Caco-2 (cell line): ENCODE data around the gene RETNLB. TPM values are rescaled to one million over a fixed set of nuclear protein-coding genes. Genes with fewer than 3 reads are reported as not detected.

Experiments
- BruUV-seq: library from RNA; stranded (reverse); fragments of 400-500 nt; replicated peaks from 2 replicates; lab custom pipeline; 2021; lab: Mats Ljungman, UMichigan
- CTCF ChIA-PET: fragments of 300-600 bp; sonication (Branson Sonifier 250); formaldehyde crosslinking; loops from one replicate; lab custom pipeline; 2022; ENCODE audit warnings: antibody characterized with exemption; lab: Charles Lee
- POLR2A ChIA-PET: fragments of 300-600 bp; sonication (Branson Sonifier 250); formaldehyde crosslinking; loops from one replicate; lab custom pipeline; 2022; ENCODE audit warnings: antibody characterized with exemption; lab: Charles Lee
- DNase-seq, 2 experiments: peaks; one replicate each; pipeline versions ENCODE4 v3.0.0 to v3.0.0-alpha.2; 2020 to 2022
- H3K27me3 ChIP-seq: replicated peaks from 2 replicates; pipeline ENCODE4 v1.6.0; 2011; ENCODE audit warnings: low read length; ENCODE audit not compliant: control insufficient read depth, insufficient read depth
- H3K36me3 ChIP-seq: 2 replicates; pipeline ENCODE4 v1.5.1; 2011; ENCODE audit warnings: low read length; ENCODE audit not compliant: control insufficient read depth, insufficient read depth
- H3K4me1 ChIP-seq: fragments of 250-450 bp; sonication (Bioruptor Pico); 2 replicates; pipeline ENCODE4 v1.5.1; 2020; ENCODE audit warnings: mild to moderate bottlenecking
- H3K4me3 ChIP-seq: 2 replicates; pipeline ENCODE4 v1.5.1; 2011; ENCODE audit warnings: low read depth, mild to moderate bottlenecking, control low read depth, low read length
- H3K9me3 ChIP-seq: fragments of 250-450 bp; sonication (Bioruptor Pico); 2 replicates; pipeline ENCODE4 v1.5.1; 2020; ENCODE audit warnings: mild to moderate bottlenecking, moderate library complexity
- H3K27ac Mint-ChIP-seq: one replicate; pipeline ENCODE4 v1.8.0; 2022; ENCODE audit warnings: mixed read lengths; ENCODE audit not compliant: unreplicated experiment
- H3K27me3 Mint-ChIP-seq: one replicate; pipeline ENCODE4 v1.8.0; 2022; ENCODE audit warnings: mixed read lengths; ENCODE audit not compliant: insufficient read depth, unreplicated experiment
- H3K36me3 Mint-ChIP-seq: one replicate; pipeline ENCODE4 v1.8.0; 2022; ENCODE audit warnings: mild to moderate bottlenecking, mixed read lengths; ENCODE audit not compliant: insufficient read depth, unreplicated experiment
- H3K4me1 Mint-ChIP-seq: one replicate; pipeline ENCODE4 v1.8.0; 2022; ENCODE audit warnings: low read depth, mixed read lengths; ENCODE audit not compliant: unreplicated experiment
- H3K4me3 Mint-ChIP-seq: one replicate; pipeline ENCODE4 v1.8.0; 2022; ENCODE audit warnings: mild to moderate bottlenecking, moderate library complexity, mixed read lengths; ENCODE audit not compliant: unreplicated experiment
- H3K9me3 Mint-ChIP-seq: one replicate; pipeline ENCODE4 v1.8.0; 2022; ENCODE audit warnings: mixed read lengths; ENCODE audit not compliant: unreplicated experiment
- intact Hi-C: fragments of 100-400 bp; cut with micrococcal nuclease; formaldehyde crosslinking; loops from one replicate; pipeline ENCODE4 v1.10.0; 2022; ENCODE audit not compliant: unreplicated experiment
- total RNA-seq: library from RNA; stranded (reverse); gene quantifications from 2 replicates; pipeline ENCODE4 v1.2.3, GENCODE V29; 2022
- TF ChIP-seq, protein P1 (sequence below), 2 experiments: fragments of 200-600 bp in 1 of 2; IDR thresholded peaks; 1 replicate in 1 of 2; 2 replicates in 1 of 2; pipeline versions ENCODE4 v1.5.1 to v1.8.0; 2011 to 2022; ENCODE audit warnings: antibody characterized with exemption in 1 of 2, control low read depth in 1 of 2, inconsistent platforms in 1 of 2, low read depth in 1 of 2, low read length in 1 of 2, mild to moderate bottlenecking in 1 of 2, moderate library complexity in 1 of 2; ENCODE audit not compliant: insufficient read depth in 1 of 2, severe bottlenecking in 1 of 2, unreplicated experiment in 1 of 2

RETNLB gene
- total RNA-seq, 1 experiment from 2014 or later: not detected

DNA sequence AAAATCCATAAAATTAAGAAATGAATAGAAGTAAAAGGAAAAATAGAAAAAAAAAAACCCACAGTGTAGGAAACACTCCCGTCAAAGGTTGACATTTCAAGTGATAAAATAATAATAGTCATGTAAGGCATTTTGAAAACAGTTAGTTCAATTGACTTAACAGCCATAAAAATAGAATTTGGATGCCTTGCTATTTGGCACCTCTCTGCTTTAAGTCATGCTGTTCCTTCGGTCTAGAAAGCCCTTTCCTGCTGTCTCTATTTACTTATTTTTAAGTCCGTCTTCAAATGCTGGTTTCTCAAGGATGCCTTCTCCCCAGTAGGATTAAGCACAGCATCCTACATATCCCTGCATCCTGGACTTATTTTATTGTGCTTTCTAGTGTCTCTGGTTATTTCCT is 22.3 kb upstream of the RETNLB start:
- H3K4me1 ChIP-seq: no peaks in the 10 kb centered on the region
- TF ChIP-seq, protein P1, sequence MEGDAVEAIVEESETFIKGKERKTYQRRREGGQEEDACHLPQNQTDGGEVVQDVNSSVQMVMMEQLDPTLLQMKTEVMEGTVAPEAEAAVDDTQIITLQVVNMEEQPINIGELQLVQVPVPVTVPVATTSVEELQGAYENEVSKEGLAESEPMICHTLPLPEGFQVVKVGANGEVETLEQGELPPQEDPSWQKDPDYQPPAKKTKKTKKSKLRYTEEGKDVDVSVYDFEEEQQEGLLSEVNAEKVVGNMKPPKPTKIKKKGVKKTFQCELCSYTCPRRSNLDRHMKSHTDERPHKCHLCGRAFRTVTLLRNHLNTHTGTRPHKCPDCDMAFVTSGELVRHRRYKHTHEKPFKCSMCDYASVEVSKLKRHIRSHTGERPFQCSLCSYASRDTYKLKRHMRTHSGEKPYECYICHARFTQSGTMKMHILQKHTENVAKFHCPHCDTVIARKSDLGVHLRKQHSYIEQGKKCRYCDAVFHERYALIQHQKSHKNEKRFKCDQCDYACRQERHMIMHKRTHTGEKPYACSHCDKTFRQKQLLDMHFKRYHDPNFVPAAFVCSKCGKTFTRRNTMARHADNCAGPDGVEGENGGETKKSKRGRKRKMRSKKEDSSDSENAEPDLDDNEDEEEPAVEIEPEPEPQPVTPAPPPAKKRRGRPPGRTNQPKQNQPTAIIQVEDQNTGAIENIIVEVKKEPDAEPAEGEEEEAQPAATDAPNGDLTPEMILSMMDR (IDR thresholded peaks at IDR 0.05; ENCODE audit: insufficient read depth in 1 of 2, low read depth in 1 of 2, low read length in 1 of 2, severe bottlenecking in 1 of 2, unreplicated experiment in 1 of 2): no peak

DNA sequence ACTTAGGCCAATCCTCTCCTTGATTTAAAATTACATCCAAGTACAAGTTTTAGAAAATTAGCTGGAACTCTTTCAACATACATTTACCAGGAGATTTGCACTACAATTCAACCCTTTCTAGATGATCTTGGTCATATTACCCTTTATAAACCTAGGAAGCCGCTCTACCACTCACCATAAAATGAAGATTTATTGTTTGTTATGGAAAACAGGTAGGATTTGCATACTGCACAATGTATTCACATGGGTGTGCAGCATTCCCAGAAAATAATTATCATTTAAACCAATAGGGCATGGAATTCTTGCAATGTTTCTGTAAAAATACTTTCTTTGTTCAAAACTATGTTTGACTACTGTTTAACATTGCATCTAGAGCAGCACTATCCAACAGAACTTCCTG is 18.4 kb upstream of the RETNLB start:
- DNase-seq: no peak
- no peaks in the 10 kb centered on the region for H3K4me1 ChIP-seq
- H3K4me3 ChIP-seq: no peak overlapping the region
- no peaks in the 10 kb centered on the region for H3K27me3 ChIP-seq
- no peaks in the 10 kb centered on the region for H3K36me3 ChIP-seq
- ChIA-PET POLR2A (no interaction called here), CTCF (no interaction called here)
- no peaks in the 10 kb centered on the region for H3K9me3 ChIP-seq
- peaks cover 3% of the 10 kb centered on the region for H3K27me3 Mint-ChIP-seq
- no peak overlapping the region for H3K27ac Mint-ChIP-seq
- H3K9me3 Mint-ChIP-seq: no peaks in the 10 kb centered on the region
- no peaks in the 10 kb centered on the region for H3K4me1 Mint-ChIP-seq
- no peaks in the 10 kb centered on the region for H3K36me3 Mint-ChIP-seq
- H3K4me3 Mint-ChIP-seq: no peak overlapping the region
- TF ChIP-seq, protein P1 (IDR thresholded peaks at IDR 0.05; ENCODE audit: insufficient read depth in 1 of 2, low read depth in 1 of 2, low read length in 1 of 2, severe bottlenecking in 1 of 2, unreplicated experiment in 1 of 2): no peak
- intact Hi-C loops: no loop called here
- no TSS peak for BruUV-seq

More for the DNA sequence above, 22.3 kb upstream of the RETNLB start:
- Mint-ChIP-seq H3K9me3 (no peaks in the 10 kb centered on the region), H3K36me3 (no peaks in the 10 kb centered on the region), H3K27me3 (no peaks in the 10 kb centered on the region), H3K27ac (no peak overlapping the region), H3K4me3 (no peak overlapping the region), H3K4me1 (no peaks in the 10 kb centered on the region)
- Histone ChIP-seq H3K9me3 (no peaks in the 10 kb centered on the region), H3K36me3 (no peaks in the 10 kb centered on the region), H3K4me3 (no peak overlapping the region), H3K27me3 (no peaks in the 10 kb centered on the region)
- no peak for DNase-seq
- BruUV-seq: no TSS peak
- CTCF ChIA-PET: no interaction called here
- POLR2A ChIA-PET: no interaction called here
- intact Hi-C loops: no loop called here

DNA sequence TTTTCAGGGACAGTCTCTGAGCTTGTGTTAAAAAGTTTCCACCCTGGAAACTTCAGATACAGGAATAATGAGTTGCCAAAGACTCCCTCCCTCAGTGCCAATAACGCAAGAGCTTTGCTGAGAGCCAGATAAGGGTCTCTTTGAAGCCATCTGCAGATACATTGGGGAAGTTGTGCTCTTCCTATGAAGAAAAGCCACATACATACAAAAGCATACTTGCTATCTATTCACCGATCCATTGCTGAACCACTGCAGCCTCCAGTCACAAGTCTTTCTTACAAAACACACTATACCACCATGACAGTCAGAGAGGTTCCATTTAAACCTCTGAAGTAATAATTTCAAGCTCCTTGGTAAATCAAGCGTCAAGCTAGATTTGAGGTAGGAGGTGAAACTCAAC is 10.0 kb upstream of the RETNLB start:
- H3K4me3 ChIP-seq: no peak overlapping the region
- POLR2A ChIA-PET: no interaction called here
- DNase-seq: no peak
- H3K27ac Mint-ChIP-seq: no peak overlapping the region
- peaks cover 6% of the 10 kb centered on the region for H3K27me3 Mint-ChIP-seq
- H3K4me1 ChIP-seq: no peaks in the 10 kb centered on the region
- H3K9me3 ChIP-seq: no peaks in the 10 kb centered on the region
- H3K9me3 Mint-ChIP-seq: no peaks in the 10 kb centered on the region
- no peak overlapping the region for H3K4me3 Mint-ChIP-seq
- H3K36me3 ChIP-seq: no peaks in the 10 kb centered on the region
- CTCF ChIA-PET: no interaction called here
- intact Hi-C loops: no loop called here
- BruUV-seq: no TSS peak
- TF ChIP-seq, protein P1 (IDR thresholded peaks at IDR 0.05; ENCODE audit: insufficient read depth in 1 of 2, low read depth in 1 of 2, low read length in 1 of 2, severe bottlenecking in 1 of 2, unreplicated experiment in 1 of 2): no peak
- H3K27me3 ChIP-seq: no peaks in the 10 kb centered on the region
- H3K36me3 Mint-ChIP-seq: no peaks in the 10 kb centered on the region
- no peaks in the 10 kb centered on the region for H3K4me1 Mint-ChIP-seq
